Amniotic stem cell (primary cell): ENCODE data around the gene RNF227.
"Not testable (repeated sequence)": the region's sequence is repeated elsewhere in the genome, so short reads cannot be mapped to it uniquely, and the experiment has no call there.

Source experiments
- DNase-seq: peaks from one replicate; lab custom pipeline; 2025; lab: John Stamatoyannopoulos, UW

Gene RNF227

DNA sequence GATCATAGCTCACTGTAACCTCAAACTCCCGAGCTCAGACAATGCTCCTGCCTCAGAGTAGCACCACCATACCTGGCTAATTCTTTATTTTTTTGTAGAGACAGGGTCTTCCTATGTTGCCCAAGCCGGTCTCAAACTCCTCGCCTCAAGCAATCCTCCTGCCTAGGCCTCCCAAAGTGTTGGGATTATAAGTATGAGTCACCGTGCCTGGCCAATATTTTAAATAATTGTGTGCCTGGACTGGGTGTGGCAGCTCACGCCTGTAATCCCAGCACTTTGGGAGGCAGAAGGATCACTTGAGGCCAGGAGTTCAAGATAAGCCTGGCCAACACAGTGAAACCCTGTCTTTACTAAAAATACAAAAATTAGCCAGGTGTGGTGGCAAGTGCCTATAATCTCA is 51.7 kb downstream of the RNF227 start:
- DNase-seq: not testable (repeated sequence)
